Hepatocyte (in vitro differentiated cells): ENCODE data around the gene SLAIN1.

Experiments
- CTCF ChIP-seq: fragments of 200-600 bp; sonication (generic); IDR thresholded peaks from 2 replicates; pipeline ENCODE4 v1.5.1; 2016; ENCODE audit warnings: antibody characterized with exemption, mild to moderate bottlenecking; ENCODE audit not compliant: poor library complexity
- EZH2 ChIP-seq: fragments of 200-600 bp; sonication (generic); IDR thresholded peaks from 2 replicates; pipeline ENCODE4 v1.6.1; 2016; ENCODE audit warnings: antibody characterized with exemption, mild to moderate bottlenecking, borderline replicate concordance
- EZH2phosphoT487 ChIP-seq: fragments of 200-600 bp; sonication (generic); IDR thresholded peaks from one replicate; pipeline ENCODE4 v1.6.1; 2018; ENCODE audit warnings: antibody characterized with exemption, mild to moderate bottlenecking, low read depth, moderate library complexity; ENCODE audit not compliant: unreplicated experiment, severe bottlenecking

GRCh38 chr13:77733674-77734073 lies 36.2 kb downstream of the SLAIN1 start:
- TF ChIP-seq CTCF (no peak), EZH2phosphoT487 (no peak), EZH2 (no peak)
